GM08714 (cell line): ENCODE data around the gene HCFC1.

ENCODE experiments used
- H3K4me3 ChIP-seq: fragments of 200-500 bp; sonication (Bioruptor generic); 2 replicates; pipeline ENCODE4 v1.5.1; 2014; ENCODE audit warnings: mild to moderate bottlenecking, low read length, inconsistent platforms
- ZNF274 ChIP-seq: IDR thresholded peaks from 2 replicates; pipeline ENCODE4 v1.6.1; 2012; ENCODE audit warnings: mild to moderate bottlenecking, low read depth, low read length

HCFC1 gene

DNA sequence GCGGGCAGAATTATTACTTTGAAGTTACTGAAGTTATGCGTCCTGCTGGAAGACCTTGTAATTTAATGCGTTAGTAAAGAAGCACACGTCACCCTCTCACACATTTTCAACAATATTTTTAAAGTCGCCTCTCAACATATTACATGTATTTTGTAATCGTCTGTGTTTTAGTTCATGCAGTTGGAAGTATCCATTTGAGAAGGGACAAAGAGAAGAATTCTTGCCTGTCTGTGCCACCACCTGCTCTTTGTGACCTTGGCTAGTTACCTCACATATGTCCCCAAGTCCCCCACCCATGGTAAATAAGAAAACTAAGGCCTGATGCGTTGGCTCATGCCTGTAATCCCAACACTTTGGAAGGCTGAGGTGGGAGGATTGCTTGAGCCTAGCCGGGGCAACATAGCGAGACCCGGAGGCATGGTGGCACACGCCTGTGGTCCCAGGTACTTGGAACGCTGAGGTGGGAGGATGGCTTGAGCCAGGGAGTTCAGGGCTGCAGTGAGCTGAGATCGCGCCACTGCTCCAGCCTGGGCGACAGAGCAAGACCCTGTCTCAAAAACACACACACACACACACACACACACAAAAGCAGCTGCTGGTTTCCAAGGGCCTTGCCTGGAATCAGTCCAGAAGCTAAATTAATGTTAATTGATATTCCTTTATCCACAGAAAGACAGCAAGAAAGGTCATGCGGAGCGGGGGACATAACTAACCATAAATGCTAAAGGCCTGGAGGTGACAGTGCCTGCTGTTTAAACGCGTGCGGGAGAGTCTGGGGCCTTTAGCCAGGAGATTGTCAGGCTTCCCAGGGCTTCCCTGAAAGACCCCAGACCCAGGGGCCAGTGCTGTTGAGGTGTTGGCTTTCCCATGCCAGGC is 1.7 kb upstream of the HCFC1 start:
- TF ChIP-seq ZNF274 = no peak
- peak overlapping the region; percentile 85 for H3K4me3 ChIP-seq

DNA sequence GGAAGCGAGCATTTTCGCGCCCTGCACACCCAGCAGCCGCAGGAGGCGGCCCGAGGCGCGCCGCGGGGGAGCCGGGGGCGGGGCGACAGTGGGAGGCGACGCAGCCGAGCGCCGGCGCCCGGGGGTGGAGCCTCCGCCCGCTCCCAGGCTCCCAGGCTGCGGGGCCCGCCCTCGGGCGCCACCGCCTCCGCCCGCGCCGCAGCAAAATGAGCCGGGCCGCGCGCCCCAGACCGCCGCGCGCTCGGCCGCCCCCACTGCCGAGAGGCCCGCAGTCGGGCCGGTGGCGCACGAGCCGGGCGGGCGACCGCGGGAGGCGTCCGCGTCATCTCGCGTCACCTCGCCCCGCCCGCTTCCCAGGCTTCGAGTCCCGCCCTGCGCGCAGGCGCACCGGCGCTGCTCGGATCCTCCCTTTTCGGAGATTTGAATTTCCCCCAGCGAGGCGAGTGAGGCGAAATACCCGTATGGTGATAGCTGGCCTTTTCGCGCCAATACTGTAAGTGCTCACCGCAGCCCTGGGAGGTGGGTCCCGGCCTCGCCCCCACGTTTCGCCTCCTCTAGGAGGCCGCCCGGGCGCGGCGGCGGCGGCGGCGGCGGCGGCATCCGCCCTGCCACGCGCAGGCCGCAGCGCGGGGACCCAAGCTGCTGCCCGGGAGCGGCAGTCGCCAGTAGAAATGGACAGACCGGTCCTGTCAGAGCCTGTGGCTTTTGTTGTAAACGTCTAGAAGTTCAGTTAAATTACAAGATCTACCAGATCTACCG is 929 bp upstream of the HCFC1 start, which contains the start of gene TMEM187:
TSS of gene TMEM187 (plus strand) at position 387 of the 759 bp plus-strand sequence. CDS start 9,309 bp downstream, outside the sequence.
- H3K4me3 ChIP-seq = peak within 1 kb of the TSS; percentile 85
- TF ChIP-seq ZNF274 = no peak

DNA sequence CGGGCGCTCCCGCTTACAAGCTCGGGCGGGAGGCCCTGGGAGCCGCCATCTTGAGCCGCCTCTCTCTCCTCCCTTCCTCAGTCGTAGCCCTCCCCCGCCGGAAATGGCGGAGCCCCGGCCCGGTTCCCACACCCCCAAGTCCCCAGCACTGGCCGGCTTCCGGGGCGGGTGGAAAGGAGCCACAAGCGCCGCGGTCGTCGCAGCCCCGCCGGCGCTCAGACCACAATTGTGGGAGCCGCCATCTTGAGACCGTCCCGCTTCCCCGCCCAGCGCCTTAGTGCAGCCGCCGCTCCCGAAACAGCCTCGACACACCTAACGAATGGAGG is 531 bp downstream of the HCFC1 start:
- no peak for TF ChIP-seq ZNF274

DNA sequence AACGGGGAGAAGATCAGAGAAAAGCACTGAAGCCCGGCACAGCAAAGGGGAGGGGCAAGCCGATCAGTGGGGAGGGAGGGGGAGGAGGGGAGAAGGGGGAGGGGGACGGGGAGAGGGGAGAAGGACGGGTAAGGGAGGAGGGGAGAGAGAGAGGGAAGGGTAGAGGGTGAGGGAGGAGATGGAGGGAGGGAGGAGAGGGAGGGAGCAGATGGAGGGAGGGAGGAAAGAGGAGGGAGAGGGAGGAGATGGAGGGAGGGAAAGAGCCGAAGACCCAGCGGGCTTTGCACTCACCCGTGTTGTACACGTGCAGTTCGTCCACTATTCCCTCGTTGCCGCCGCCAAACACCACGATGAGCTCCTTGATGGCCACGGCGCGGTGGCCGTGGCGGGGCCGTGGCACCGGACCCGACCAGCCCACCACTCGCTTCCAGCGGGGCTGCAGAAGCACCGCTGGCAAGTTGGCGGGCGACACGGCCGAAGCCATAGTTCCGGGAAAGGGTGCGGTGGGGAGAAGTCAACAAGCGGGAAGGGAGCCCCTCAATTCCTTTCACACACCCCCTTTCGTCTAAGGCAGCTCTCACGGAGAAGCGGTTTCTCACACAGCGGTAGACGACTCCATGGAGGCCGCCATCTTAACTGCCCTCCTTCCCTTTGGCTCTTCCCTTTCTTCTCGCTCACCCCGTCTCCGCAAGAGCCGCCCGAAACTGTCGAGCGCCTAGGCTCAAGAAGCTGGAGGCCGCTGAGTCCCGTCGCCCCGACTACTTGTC is 1.1 kb downstream of the HCFC1 start:
- no peak for TF ChIP-seq ZNF274
- H3K4me3 ChIP-seq = peak overlapping the region; percentile 85

More for the DNA sequence above, 531 bp downstream of the HCFC1 start:
- peak overlapping the region; percentile 85 for H3K4me3 ChIP-seq

DNA sequence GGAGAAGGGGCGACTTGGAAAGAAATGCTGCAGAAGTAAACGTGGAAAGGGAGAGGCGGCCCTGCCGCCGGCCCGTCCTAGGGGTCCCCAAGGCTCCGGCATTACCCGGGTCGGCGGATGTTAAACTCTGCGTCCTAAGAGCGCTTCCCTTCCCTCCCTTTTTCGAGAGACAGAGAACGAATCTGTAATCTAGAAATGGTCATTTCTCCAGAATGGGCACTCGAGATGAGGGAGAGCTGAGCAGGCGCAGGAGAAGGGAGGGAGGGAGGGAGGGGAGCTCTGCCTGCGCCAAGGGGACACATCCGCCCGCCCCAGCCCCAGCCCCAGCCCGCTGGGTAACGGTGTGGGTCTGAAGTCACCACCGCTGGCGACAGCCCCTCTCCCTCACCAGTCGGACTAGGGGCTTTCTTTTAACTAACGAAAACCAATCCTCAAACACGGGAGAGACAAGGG is 1.7 kb downstream of the HCFC1 start:
- TF ChIP-seq ZNF274 = no peak
- H3K4me3 ChIP-seq = peak overlapping the region; percentile 85

DNA sequence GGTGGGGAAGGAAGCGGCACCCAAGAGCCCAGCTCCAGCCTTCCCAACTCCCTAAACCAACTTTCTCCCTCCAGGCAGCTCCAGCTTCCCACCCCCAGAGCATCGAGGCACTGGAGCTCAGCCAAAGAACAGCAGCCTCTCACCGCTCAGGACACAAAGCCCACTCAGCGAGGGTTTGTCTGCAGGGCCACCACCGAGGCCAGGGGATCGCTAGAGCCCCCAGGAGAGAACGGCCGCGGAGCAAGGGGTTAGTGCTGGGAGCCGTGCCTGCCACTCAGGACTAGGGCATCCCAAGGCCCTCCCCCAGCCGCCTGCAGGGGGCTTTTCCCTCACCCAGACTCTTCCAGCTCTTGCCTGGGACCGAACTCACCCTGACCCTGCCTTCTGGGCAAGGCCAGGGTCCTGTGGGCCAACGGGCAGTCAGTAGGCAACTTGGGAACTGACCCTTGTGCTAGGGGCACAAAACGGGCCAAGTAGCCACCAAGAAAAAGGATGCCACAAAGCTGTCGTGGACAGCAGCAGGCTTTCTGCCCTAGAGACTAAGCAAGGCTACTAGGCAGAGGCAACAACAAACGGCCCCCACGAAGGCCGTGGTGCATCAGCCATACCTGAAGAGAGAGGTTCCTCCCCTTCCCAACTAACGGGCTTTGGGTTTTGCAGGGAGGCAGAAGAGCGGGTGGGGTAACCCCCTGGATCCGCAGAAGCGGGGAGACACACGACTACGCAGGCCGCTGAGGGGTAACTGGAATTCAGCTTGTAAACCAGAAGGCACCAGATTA is 2.3 kb downstream of the HCFC1 start:
- TF ChIP-seq ZNF274 = no peak
- peak overlapping the region; percentile 85 for H3K4me3 ChIP-seq

DNA sequence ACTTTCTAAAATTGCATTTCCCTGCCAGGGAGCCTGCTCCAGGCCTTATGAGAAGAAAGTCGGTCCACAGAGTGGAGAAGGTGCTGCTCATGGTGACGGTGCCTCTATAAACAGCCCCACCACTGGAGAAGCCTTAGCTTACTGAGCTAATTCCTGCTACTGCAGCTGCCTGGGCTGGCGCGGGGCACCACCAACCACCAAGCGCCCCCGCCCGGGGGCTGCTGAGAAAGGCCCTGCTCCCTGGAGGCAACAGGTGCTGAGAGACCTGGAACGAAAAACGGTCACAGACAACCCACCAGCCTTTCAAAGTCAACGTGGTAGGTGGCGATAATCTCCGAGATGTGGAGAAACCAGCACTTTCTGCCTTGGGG is 2.9 kb downstream of the HCFC1 start:
- TF ChIP-seq ZNF274 = no peak
- peak overlapping the region; percentile 85; the same call in 1 of the 2 replicates for H3K4me3 ChIP-seq

DNA sequence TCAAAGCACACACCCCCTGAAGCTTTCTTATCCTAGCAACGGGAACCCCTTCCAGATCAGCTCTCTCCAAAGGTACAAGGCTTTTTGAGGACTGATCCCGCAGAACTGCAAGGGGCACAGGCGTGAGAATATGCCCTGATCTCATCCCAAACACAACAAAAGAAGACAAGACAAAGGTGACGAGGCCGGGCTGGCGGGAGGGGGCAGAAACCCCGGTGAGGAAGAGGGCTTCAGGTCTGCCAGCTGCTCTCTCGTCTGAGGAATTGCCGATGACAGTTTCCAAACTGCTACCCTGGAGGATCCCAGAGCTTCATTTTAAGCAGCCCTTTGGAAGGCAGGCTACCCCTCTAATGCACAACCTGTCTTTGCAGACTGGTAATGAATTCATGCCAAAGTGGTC is 3.4 kb downstream of the HCFC1 start:
- no peak for TF ChIP-seq ZNF274
- H3K4me3 ChIP-seq = peak overlapping the region; percentile 85; the same call in 1 of the 2 replicates

DNA sequence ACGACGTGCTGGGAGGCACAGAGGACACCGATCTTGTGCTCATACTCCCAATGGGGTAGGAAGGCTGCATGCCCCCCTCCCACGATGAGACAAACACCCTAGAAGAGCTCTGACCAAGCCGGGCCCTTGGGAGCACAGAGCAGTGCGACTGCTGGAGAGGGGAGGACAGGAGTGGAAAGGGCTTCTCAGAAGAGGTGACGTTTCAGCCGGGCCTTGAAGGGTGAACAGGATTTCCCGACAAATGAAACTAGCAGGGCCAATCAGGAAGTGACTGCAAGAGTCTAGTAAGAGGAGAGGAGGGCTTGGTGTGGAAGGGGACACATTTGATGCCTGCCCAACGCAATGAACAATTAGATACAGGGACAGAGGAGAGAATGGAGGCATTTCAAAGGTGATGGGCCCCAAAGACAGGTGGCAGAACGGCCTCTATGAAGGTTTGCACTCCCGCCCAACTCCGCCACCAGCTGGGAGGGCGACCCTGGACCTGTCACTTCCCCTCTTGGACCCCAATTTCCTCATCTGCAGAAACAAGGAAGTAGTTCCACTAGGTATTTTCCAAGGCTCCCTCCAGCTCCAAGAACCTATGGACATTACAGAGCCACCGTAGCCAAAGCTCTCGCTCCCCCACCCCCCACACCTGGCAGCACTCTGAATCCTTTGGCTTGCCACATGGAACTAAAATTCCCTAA is 3.9 kb downstream of the HCFC1 start:
- H3K4me3 ChIP-seq = peak overlapping the region; percentile 85; the same call in 1 of the 2 replicates
- no peak for TF ChIP-seq ZNF274

DNA sequence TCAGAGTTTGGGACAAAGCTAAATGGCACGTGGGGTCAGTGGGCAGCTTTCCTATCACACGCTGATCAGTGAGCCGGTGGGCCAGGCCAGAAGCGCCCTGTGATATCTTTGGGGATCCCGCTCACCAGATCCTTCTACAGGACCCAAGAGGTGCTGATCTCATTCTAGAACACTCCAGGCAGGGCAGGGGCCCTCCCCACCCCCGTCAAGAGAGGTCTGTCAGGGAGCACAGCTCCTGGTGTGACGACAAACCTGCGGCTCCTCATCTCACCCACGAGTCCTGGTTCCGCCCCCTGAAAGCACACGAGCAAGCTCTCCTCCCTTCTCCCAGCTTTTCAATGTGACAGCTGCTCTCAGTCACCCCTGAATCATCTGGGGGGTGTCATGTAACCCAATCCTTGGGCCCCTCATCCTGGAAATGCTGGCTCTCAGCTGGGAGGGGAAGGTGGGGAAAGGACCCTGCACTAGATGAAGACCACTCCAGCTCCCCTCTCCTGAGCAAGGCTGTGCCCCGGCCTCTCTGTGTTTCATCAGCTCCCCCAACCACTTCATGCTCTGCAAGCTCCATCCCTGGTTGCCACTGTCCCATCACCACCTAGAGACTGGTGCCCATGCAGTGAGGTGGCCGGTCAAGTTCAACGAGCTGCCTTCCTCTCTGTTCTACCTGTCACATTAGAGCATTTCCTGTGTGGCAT is 4.6 kb downstream of the HCFC1 start:
- H3K4me3 ChIP-seq = no peak overlapping the region; the same call in 1 of the 2 replicates
- TF ChIP-seq ZNF274 = no peak

DNA sequence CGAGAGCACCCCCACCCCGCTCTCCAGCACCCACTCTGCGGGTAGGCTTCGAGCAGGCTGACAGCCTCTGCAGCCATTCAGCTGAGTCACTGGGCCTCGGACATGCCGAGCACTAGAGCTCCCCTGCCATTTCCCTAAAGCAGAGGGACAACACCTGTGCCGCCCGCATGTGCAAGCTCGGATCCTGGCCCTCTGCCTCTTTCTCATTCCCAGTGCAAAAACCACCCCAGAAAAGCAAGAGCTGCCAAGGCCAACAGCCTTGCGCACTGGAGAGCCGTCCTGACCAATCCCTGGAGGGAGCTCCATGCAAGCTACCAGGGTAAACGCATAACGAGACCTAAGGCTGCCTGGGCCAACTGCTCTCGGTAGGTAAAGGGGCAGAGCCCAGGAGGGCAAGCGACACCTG is 5.3 kb downstream of the HCFC1 start:
- H3K4me3 ChIP-seq = no peak overlapping the region
- no peak for TF ChIP-seq ZNF274

DNA sequence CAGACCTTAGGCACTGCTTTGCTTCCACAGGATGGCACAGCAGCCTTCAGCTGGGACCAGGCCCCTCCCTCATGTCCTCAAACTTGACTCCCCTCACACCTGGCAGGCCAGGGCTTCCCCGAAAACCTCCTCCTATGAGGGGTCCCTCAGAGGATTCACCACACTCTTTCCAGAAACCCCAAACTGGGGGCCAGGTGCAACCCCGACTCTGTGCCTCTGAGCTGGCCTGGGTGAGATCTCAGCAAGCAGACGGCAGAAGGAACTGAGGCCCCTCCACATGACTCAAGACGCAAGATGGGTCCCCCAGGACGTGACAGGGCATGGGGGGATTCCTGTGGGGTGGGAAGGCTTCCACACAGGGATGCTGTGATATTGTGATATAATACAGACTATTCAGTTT is 6.2 kb downstream of the HCFC1 start:
- H3K4me3 ChIP-seq = no peak overlapping the region
- no peak for TF ChIP-seq ZNF274
